HepG2 (cell line): ENCODE results near the gene SF3A2. TPM values are rescaled to one million over a fixed set of nuclear protein-coding genes. Genes with fewer than 3 reads are reported as not detected.
A peak's percentile ranks its signal among the peaks of the same experiment; 100 is the strongest.

ENCODE experiments used
- BRCA1 ChIP-seq: sonication (generic); formaldehyde crosslinking; IDR thresholded peaks from 2 replicates; pipeline ENCODE4 v1.4.0; 2020; ENCODE audit warnings: missing genetic modification reagents
- CHCHD3 ChIP-seq: sonication (generic); formaldehyde crosslinking; IDR thresholded peaks from 2 replicates; pipeline ENCODE4 v1.8.0; 2022; ENCODE audit warnings: mild to moderate bottlenecking, missing genetic modification reagents, moderate library complexity
- GATAD1 ChIP-seq: IDR thresholded peaks from 2 replicates; pipeline ENCODE4 v1.6.1; 2016; ENCODE audit warnings: missing genetic modification reagents, missing compliant biosample characterization
- HIVEP1 ChIP-seq: sonication (generic); formaldehyde crosslinking; IDR thresholded peaks from 2 replicates; pipeline ENCODE4 v1.4.0; 2020; ENCODE audit warnings: mild to moderate bottlenecking, missing genetic modification reagents
- HNRNPUL1 ChIP-seq: fragments of 200-400 bp; formaldehyde crosslinking; IDR thresholded peaks from 2 replicates; pipeline ENCODE4 v1.6.1; 2017; ENCODE audit warnings: low read depth, mild to moderate bottlenecking, low read length, moderate library complexity
- KLF9 ChIP-seq: IDR thresholded peaks from 2 replicates; pipeline ENCODE4 v1.6.1; 2016; ENCODE audit warnings: low read depth
- MBNL3 ChIP-seq: fragments of 250-450 bp; sonication (Bioruptor Pico); conservative IDR thresholded peaks from 2 replicates; pipeline ENCODE4 v1.8.0; 2022; ENCODE audit warnings: mild to moderate bottlenecking, inconsistent platforms
- PBX2 ChIP-seq: IDR thresholded peaks from 2 replicates; pipeline ENCODE4 v1.6.1; 2016; ENCODE audit warnings: control low read depth
- RBFOX2 ChIP-seq: fragments of 200-400 bp; formaldehyde crosslinking; IDR thresholded peaks from 2 replicates; pipeline ENCODE4 v1.6.1; 2017; ENCODE audit warnings: low read depth, mild to moderate bottlenecking, low read length
- SCMH1 ChIP-seq: sonication (generic); formaldehyde crosslinking; IDR thresholded peaks from 2 replicates; pipeline ENCODE4 v1.9.0; 2021; ENCODE audit warnings: missing genetic modification reagents, mild to moderate bottlenecking, borderline replicate concordance
- SOX5 ChIP-seq: IDR thresholded peaks from 2 replicates; pipeline ENCODE4 v1.6.1; 2016; ENCODE audit warnings: borderline replicate concordance
- ZNF17 ChIP-seq: sonication (generic); formaldehyde crosslinking; IDR thresholded peaks from 2 replicates; pipeline ENCODE4 v1.5.0; 2020; ENCODE audit warnings: mild to moderate bottlenecking, missing genetic modification reagents
- ZNF343 ChIP-seq: sonication (generic); formaldehyde crosslinking; IDR thresholded peaks from 2 replicates; pipeline ENCODE4 v1.4.0; 2020; ENCODE audit warnings: mild to moderate bottlenecking, missing genetic modification reagents
- ZNF652 ChIP-seq: IDR thresholded peaks from 2 replicates; pipeline ENCODE4 v1.6.1; 2016; ENCODE audit warnings: low read depth, borderline replicate concordance
- ZNF746 ChIP-seq: sonication (generic); formaldehyde crosslinking; IDR thresholded peaks from 2 replicates; pipeline ENCODE4 v1.8.0; 2022; ENCODE audit warnings: mild to moderate bottlenecking, missing genetic modification reagents
- ZNF841 ChIP-seq: sonication (generic); formaldehyde crosslinking; IDR thresholded peaks from 2 replicates; pipeline ENCODE4 v1.8.1; 2023; ENCODE audit warnings: missing genetic modification reagents, borderline replicate concordance
- polyA plus RNA-seq, 8 experiments: library from polyadenylated mRNA; depleted of rRNA in 3 of 8; stranded (reverse) in 7 of 8; unstranded in 1 of 8; fragments of >200 nt; fragmentation: Illumina TruSeq in 4 of 8; extraction: Trizol in 4 of 8; gene quantifications; 2 replicates each; pipeline versions ENCODE4 v1.2.1 to v1.2.3, GENCODE V29; 2011 to 2016; ENCODE audit warnings: low read depth in 4 of 8, missing spikeins in 1 of 8, mixed read lengths in 1 of 8; ENCODE audit not compliant: insufficient read depth in 1 of 8
- total RNA-seq, 5 experiments: library from RNA; depleted of rRNA; stranded (reverse); fragments of >200 nt; fragmentation: Illumina TruSeq; extraction: Trizol; gene quantifications; 2 replicates each; pipeline ENCODE4 v1.2.3, GENCODE V29; 2016; ENCODE audit warnings: low read depth in 1 of 5
- TF ChIP-seq, protein P1 (sequence below): sonication (generic); formaldehyde crosslinking; IDR thresholded peaks from 2 replicates; pipeline ENCODE4 v1.5.0; 2020; ENCODE audit warnings: missing genetic modification reagents
- TF ChIP-seq, protein P2 (sequence below): sonication (generic); formaldehyde crosslinking; IDR thresholded peaks from 2 replicates; pipeline ENCODE4 v1.4.0; 2020; ENCODE audit warnings: missing genetic modification reagents, borderline replicate concordance

SF3A2 gene
- total and polyA plus RNA-seq, 2 of the 13 experiments (the other 11 are each of a cell fraction or from before 2014, with no cell fraction given) = 8.6 to 8.8 TPM

- TF ChIP-seq, protein P1, sequence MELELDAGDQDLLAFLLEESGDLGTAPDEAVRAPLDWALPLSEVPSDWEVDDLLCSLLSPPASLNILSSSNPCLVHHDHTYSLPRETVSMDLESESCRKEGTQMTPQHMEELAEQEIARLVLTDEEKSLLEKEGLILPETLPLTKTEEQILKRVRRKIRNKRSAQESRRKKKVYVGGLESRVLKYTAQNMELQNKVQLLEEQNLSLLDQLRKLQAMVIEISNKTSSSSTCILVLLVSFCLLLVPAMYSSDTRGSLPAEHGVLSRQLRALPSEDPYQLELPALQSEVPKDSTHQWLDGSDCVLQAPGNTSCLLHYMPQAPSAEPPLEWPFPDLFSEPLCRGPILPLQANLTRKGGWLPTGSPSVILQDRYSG (CRISPR knock-in tag) = no peak; the same call in 1 of the 2 replicates
- TF ChIP-seq, protein P2, sequence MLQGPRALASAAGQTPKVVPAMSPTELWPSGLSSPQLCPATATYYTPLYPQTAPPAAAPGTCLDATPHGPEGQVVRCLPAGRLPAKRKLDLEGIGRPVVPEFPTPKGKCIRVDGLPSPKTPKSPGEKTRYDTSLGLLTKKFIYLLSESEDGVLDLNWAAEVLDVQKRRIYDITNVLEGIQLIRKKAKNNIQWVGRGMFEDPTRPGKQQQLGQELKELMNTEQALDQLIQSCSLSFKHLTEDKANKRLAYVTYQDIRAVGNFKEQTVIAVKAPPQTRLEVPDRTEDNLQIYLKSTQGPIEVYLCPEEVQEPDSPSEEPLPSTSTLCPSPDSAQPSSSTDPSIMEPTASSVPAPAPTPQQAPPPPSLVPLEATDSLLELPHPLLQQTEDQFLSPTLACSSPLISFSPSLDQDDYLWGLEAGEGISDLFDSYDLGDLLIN (CRISPR knock-in tag) = peak; percentile 89; the same call in 1 of the 2 replicates
- TF ChIP-seq GATAD1 (CRISPR knock-in tag) (peak; percentile 90), ZNF17 (0 out of 2 replicates have a peak, but pooled peaks have one; percentile 77), SCMH1 (CRISPR knock-in tag) (no peak), RBFOX2 (peak; percentile 91), CHCHD3 (CRISPR knock-in tag) (no peak; the same call in 1 of the 2 replicates), KLF9 (peak; percentile 97), ZNF343 (CRISPR knock-in tag) (peak; percentile 82; the same call in 1 of the 2 replicates), PBX2 (CRISPR knock-in tag) (no peak), BRCA1 (CRISPR knock-in tag) (0 out of 2 replicates have a peak, but pooled peaks have one; percentile 40), ZNF746 (CRISPR knock-in tag) (peak; percentile 79), MBNL3 (CRISPR knock-in tag) (no peak), HNRNPUL1 (no peak), ZNF652 (CRISPR knock-in tag) (no peak), SOX5 (peak; percentile 57), HIVEP1 (peak; percentile 97), ZNF841 (CRISPR knock-in tag) (peak; percentile 89; the same call in 1 of the 2 replicates)
Observed at GRCh38 chr19:2236314-2237050, at the start of gene SF3A2, which contains the start of gene PLEKHJ1 (continued).
